HG03097 (cell line): ENCODE data around the gene SLC38A6.

Source experiments
- ATAC-seq: cut with Tn5 transposase; IDR thresholded peaks from one replicate; pipeline ENCODE4 v1.9.1; 2021; ENCODE audit not compliant: unreplicated experiment, low FRiP score

The SLC38A6 gene

DNA sequence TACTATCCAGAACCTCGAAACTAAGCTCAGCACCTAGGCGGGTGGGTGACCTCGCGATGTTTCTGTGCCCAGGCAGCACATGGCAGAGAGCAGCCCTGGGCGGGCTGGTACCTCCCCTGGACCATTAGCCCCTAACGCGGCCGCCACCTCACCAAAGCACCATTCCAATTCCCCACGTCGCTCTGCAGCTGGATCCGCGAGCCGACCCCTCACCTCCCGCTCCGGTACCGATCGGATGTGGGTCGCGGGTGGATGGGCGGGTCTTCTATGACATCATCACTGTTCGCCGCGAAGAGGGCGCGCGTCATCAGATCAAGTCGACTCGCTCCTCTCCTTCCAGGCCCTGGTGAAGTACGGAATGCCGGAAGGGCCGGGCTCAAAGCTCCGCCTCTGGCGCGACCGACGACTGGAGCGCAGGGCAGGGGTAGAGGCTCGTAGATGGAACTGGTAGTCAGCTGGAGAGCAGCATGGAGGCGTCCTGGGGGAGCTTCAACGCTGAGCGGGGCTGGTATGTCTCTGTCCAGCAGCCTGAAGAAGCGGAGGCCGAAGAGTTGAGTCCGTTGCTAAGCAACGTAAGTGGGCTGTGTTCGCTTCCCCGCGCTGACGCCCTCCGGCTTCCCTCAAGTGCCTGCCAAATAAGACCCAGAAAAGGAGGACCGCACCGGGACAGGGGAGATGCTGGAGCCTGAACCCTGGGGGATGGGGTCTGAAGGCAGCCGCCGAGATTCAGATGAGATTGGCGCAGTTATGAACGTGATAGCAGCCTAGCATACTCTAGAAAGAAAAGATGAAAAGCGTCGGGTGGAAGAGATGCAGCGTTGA is at the start of gene SLC38A6, which contains the start of gene TRMT5:
Gene SLC38A6, plus strand, starts transcription at position 435 of the 822 bp plus-strand sequence. Its CDS starts 33 bp downstream, at position 468.
Gene TRMT5, minus strand, starts transcription at position 269 of the 822 bp plus-strand sequence. Its CDS starts 106 bp downstream, at position 163.
- ATAC-seq = peak; percentile 88

DNA sequence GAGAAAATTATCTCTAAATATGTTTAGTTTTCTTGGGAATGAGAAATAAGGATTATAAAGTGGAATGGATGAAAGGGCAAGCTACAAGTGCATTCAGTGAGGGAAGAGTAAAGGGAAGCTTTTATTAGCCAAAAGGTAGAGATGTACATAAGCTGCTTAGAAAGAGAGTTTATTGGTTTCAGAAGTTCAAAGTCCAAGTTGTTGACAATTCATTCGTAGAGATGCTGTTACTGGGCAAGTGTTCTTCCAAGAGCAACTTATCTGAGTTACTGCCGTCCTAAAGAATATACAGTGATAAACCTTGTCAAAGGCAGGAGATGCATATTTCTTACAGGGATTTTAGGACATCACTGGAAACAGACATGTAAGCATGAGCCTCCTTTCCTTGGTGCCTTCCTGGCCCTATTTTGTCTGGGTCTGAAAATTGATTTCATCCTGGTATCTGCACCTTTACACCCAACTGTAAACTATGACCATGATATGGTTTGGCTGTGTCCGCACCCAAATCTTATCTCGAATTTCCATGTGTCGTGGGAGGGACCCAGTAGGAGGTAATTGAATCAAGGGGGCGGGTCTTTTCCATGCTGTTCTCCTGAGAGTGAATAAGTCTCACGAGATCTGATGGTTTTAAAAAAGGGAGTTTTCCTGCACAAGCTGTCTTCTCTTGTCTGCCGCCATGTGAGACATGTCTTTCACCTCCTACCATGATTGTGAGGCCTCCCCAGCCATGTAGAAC is 47.0 kb upstream of the SLC38A6 start:
- ATAC-seq = no peak

DNA sequence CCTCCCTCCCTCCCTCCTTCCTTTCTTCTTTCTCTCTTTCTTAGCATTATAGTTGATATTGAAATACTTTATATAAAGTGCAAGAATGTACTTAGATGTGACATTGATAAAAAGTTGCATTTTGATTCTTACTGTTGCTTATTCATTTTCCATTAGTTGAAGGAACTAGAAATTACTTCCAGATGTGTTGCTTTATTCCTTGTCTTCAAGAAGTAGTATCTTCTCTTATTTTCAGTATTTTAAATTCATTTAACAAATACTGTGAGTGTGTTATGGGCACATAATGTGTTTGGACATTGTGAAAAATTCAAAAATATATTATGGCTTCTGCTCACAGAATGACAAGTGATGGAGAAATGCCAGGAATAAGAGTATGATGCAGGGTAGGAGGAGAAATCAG is 45.7 kb upstream of the SLC38A6 start:
- no peak for ATAC-seq

GRCh38 chr14:60943637-60944032 is 37.4 kb upstream of the SLC38A6 start:
- ATAC-seq = no peak

DNA sequence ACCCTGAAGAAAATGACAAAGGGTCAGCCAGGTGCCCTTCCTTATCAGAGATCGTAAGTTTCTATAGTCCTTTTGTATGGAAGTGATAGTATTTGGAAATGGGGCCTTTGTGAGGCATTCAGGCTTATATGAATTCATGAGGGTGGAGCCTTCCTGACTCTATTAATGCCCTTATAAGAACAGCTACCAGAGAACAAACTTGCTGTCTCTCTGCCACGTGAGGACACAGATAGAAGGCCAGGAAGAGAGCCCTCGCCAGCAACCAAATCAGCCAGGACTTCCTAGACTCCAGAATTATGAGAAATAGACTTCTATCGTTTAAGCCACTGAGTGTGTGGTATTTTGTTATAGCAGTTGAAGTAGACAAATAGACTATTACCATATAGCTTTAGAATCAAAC is 36.8 kb upstream of the SLC38A6 start:
- ATAC-seq = no peak

- ATAC-seq = no peak
Measured at GRCh38 chr14:60945984-60946383, 35.1 kb upstream of the SLC38A6 start.

DNA sequence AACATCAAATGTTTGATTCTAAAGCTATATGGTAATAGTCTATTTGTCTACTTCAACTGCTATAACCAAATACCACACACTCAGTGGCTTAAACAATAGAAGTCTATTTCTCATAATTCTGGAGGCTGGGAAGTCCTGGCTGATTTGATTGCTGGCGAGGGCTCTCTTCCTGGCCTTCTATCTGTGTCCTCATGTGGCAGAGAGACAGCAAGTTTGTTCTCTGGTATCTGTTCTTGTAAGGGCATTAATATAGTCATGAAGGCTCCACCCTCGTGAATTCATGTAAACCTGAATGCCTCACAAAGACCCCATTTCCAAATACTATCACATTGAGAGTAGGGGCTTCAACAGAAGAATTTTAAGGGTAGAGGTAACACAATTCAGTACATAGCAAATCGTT is 34.3 kb upstream of the SLC38A6 start:
- ATAC-seq = no peak

- no peak for ATAC-seq
Measured at GRCh38 chr14:60951776-60952435, 29.1 kb upstream of the SLC38A6 start.

DNA sequence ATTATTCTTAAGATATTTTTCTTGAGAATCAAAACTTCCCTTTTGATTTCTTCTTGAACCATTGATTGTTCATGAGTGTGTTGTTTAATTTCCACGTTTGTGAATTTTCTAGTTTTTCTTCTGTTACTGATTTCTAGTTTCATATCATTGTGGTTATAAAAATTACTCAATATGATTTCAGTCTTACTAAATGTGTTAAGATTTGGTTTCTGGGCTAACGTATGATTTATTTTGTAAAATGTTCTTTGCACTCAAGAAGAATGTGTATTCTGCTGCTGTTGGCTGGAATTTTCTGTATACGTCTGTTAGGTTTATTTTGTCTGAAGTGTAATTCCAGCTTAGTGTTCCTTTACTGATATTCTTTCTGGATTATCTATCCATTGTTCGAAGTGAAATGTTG is 24.8 kb upstream of the SLC38A6 start:
- no peak for ATAC-seq

DNA sequence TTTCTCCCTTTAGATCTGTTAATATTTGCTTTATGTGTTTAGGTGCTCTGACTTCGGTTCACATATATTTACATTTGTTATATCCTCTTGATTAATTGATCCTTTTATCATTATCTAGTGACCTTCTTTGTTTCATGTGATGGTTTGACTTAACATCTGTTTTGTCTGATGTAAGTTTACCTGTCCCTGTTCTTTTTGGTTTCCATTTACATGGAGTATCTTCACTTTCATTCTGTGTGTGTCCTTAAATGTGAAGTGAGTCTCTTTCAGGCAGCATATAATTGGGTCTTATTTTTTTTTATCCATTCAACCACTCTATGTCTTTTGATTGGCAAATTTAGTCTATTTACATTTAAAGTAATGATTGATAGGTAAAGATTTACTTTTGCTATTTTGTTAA is 24.4 kb upstream of the SLC38A6 start:
- ATAC-seq = no peak

- ATAC-seq = no peak
Measured at GRCh38 chr14:60958146-60958545, 22.9 kb upstream of the SLC38A6 start.

- ATAC-seq = no peak
Measured at GRCh38 chr14:60963761-60964160, 17.3 kb upstream of the SLC38A6 start.

- no peak for ATAC-seq
Measured at GRCh38 chr14:60964904-60965303, 16.1 kb upstream of the SLC38A6 start.

DNA sequence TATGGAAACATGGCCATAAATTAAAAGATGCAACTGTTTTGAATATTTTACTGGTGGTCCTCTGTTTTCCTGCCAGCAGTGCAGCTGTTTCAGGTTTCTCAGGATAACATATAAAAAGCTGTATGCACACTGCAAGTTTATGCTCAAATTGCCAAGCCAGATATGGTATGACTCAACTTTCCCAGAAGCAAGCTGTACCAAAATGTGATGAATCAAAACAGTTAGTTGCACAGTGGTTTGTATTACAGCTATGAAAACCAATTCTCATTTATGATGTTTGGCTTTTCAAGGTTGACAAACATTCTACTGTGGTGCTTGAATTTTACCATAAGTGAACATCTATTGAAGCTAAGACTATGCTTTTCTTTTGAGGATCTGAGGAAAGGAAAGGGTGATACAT is 15.6 kb upstream of the SLC38A6 start:
- ATAC-seq = no peak

DNA sequence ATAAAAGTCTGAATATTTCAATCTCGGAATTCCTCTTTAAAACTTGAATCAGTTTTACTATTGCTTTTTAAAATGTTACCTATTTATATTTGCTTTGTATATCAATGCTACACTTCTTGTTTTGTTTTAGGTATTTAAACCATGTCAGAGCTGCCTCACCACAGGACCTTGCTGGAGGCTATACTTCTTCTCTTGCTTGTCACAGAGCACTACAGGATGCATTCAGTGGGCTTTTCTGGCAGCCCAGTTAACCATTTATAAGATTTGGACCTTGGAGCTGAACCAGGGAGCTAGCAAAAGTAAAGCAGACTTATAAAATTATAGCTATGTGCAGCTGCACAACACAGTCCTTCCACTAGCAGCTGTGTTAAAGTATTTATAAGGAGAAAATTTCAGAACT is 12.9 kb upstream of the SLC38A6 start:
- no peak for ATAC-seq

- ATAC-seq = no peak
Measured at GRCh38 chr14:60968671-60969070, 12.4 kb upstream of the SLC38A6 start.

DNA sequence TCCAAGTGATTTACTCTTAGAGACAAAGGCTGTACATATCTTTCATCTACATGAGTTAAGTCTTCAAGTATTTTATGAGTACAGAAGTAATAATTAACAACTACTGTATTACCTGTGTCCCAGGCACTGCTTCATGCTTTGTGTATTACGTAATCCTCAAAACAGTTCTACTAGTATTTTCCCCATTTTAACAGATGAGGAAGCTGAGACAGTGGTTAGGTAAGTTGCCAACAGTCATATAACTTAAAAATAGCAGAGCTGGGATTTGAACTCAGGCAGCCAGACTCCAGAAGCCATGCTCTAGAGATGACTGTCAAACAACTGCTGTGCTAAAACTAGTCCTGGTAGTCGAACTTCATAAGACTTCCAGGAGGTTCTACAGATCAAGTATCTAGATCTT is 10.9 kb upstream of the SLC38A6 start:
- ATAC-seq = no peak

DNA sequence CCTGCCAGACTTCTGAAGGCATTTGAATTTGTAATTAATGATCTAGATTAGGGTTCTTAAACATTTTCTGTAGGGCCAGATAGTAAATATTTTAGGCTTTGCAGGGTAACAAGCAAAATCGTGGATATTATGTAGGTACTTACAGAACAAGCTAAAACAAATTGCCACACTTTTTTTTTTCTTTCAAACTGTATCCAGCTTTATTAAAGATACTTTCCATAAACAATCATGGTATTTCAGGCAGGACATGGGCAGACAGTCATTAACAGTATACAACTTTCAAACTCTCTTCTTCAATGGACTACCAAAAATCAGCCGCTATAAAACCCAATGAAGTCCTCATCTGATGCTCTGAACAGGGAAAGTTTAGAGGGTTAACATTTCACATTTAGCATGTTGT is 9.8 kb upstream of the SLC38A6 start:
- no peak for ATAC-seq

- ATAC-seq = no peak
Measured at GRCh38 chr14:60972295-60972694, 8.8 kb upstream of the SLC38A6 start.

DNA sequence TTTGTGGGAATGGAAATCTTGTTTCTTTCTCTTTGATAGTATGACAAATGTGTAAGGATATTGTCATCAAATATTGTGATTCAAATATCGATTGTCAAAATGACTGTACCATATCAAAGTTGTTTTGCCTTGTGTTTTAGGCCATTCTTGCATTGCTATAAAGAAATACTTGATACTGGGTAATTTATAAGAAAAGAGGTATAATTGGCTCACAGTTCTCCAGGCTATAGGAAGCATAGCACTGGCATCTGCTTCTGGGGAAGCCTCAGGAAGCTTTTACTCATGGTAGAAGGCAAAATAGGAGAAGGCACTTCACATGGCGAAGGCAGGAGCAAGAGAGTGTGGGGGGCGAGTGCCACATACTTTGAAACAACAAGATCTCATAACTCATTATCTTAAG is 8.0 kb upstream of the SLC38A6 start:
- ATAC-seq = no peak

DNA sequence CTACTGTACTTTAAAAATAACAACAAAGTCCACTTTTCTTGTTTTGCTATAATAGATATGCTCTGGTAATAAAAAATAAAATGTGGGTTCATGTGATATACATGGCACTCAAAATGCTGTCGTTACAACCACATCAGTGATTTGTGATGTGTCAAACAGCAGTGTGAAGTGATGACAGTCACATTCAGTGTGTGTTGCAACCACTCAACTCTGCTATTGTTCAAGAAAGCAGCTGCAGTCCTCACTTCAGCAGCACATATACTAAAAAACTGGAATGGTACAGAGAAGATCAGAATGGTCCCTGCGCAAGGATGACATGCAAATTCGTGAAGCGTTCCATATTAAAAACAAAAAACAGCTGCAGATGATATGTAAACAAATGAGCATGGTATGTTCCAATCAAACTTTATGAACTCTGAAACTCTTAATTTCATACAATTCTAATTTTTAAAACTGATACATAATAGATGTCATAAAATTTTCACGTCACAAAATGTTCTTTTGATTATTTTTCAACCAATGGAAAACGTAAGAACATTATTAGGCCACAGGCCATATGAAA is 6.9 kb upstream of the SLC38A6 start:
- ATAC-seq = no peak
